GM12892 (cell line): ENCODE measurements around the gene DTX2.
A peak's percentile ranks its signal among the peaks of the same experiment; 100 is the strongest.
"Not testable (repeated sequence)": the region's sequence is repeated elsewhere in the genome, so short reads cannot be mapped to it uniquely, and the experiment has no call there.

Source experiments
- DNase-seq: peaks from one replicate; pipeline ENCODE4 v3.0.0; 2011; ENCODE audit not compliant: insufficient read length
- FAIRE-seq: peaks from 2 replicates; lab custom pipeline; 2011; peaks lifted over from hg19 to GRCh38; lab: Jason Lieb, UNC
- POLR2A ChIP-seq: IDR thresholded peaks from 2 replicates; pipeline ENCODE4 v1.6.1; 2011; ENCODE audit warnings: low read depth, low read length, control low read depth
- POLR2AphosphoS5 ChIP-seq: IDR thresholded peaks from 2 replicates; pipeline ENCODE4 v1.6.1; 2011; ENCODE audit warnings: low read depth, low read length, control low read depth
- TAF1 ChIP-seq: IDR thresholded peaks from 2 replicates; pipeline ENCODE4 v1.6.1; 2011; ENCODE audit warnings: low read depth, mild to moderate bottlenecking, control low read depth, low read length, borderline replicate concordance

The DTX2 gene

DNA sequence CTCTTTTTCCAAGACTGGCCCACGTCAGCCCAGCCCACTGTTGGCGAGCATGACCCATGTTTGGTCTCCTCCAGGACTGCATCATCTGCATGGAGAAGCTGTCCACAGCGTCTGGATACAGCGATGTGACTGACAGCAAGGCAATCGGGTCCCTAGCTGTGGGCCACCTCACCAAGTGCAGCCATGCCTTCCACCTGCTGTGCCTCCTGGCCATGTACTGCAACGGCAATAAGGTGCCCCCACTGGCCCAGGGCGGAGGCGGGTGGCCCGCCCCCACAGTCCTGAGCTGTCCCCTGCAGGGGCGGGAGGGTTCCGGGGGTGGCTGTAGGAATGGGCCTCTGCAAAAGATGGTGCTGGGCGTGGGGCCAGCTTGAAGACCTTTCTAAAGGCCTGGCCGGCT, 40.7 kb downstream of the DTX2 start:
- DNase-seq, result not testable (repeated sequence)
- peak; percentile 61 for FAIRE-seq

- DNase-seq, FAIRE-seq: not testable (repeated sequence)
Measured at GRCh38 chr7:76502836-76503235, 41.3 kb downstream of the DTX2 start.

GRCh38 chr7:76503244-76503643, 41.7 kb downstream of the DTX2 start:
- not testable (repeated sequence) for FAIRE-seq, DNase-seq

DNA sequence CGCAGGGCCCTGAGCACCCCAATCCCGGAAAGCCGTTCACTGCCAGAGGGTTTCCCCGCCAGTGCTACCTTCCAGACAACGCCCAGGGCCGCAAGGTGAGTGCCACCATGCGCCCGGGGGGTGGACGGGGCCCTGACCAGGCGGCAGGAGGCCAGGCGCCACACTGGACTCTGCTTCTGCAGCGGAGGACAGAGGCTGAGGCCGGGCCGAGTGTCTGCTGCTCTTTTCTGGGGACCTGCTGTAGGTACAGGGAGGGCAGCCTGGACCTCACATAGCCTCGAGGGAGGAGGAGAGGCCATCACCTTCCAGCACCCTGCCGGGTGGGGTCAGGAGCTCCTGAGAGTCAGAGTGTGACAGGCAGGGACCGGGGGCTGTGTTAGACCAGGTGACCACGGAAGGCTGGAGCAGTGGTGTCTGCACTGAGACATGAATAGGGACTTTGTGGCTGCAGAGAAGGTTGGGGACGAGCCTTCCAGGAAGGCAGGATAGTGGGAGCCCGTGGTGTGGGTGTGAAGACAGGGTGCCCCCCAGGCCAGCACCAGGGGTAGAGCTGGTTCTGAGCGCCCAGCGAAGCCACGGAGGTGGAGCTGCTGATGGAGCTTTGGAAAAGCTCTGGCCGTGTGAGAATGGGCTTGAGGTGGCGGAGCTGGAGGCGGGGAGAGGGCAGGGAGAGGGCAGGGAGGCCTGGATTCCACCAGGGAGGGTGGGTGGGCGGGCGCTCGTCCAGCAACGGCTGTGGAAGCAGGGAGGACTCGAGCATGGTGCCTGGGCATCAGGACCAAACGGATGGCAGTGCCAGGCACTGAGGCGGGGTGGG, 43.0 kb downstream of the DTX2 start:
- not testable (repeated sequence) for FAIRE-seq

GRCh38 chr7:76505168-76506080, 43.9 kb downstream of the DTX2 start:
- no peak for TF ChIP-seq TAF1
- TF ChIP-seq POLR2AphosphoS5, result no peak
- TF ChIP-seq POLR2A, result no peak
- no peak for FAIRE-seq
- DNase-seq, result no peak

More for the DNA sequence above, 43.0 kb downstream of the DTX2 start:
- not testable (repeated sequence) for DNase-seq

DNA sequence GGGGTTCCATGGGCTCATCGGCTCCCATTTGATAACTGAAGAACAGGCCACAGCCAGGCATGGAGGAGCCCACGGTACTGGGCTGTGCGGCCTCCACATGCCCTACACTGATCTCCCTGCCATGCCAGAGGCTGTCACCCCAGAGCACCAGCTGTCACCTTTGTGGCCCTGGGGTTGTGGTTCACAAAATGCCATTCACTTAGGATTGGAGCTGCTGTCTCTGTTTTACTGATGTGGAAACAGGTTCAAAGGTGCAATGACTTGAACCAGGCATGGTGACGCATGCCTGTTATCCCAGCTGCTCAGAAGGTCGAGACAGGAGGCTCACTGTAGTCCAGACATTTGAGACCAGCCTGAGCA, 44.6 kb downstream of the DTX2 start:
- no peak for TF ChIP-seq POLR2AphosphoS5
- no peak for TF ChIP-seq TAF1
- TF ChIP-seq POLR2A, result no peak
- DNase-seq (no peak), FAIRE-seq (no peak)

DNA sequence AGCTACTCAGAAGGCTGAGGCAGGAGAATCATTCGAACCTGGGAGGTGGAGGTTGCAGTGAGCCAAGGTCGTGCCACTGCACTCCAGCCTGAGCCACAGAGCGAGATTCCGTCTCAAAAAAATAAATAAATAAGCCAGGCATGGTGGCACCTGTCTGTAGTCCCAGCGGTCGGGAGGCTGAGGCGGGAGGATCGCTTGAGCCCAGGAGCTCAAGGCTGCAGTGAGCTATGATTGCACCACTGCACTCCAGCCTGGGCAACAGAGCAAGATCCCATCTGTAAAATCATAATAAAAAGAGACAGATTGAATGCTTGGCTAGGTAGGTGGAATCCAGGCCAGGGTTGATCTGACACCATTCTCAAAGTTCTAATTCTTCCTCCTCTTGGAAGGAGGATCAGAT, 45.1 kb downstream of the DTX2 start:
- not testable (repeated sequence) for DNase-seq, FAIRE-seq

DNA sequence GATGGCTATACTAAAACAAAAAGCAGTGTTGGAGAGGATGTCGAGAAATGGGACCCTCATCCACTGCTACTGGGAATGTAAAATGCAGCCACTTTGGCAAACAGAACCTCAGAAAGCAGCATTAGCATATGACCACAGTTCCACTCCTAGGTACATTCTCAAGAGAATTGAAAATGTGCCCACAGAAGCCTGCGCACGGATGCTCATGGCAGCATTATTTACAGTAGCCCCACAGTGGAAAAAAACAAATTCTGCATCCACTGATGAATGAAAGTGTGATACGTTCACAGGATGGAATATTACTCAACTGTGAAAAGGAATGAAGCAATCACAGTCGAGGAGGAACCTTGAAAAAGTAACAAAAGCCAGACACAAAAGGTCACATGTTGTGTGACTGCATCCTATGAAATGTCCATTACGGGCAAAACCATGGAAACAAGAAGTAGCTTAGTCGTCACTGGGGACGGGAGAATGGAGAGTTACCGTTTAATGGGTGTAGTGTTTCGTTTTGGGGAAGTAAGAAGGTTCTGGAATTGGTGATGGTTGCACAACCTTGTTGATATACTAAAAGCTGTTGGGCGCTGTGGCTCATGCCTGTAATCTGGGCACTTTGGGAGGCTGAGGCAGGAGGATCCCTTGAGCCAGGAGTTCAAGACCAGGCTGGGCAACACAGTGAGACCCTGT, 46.4 kb downstream of the DTX2 start:
- DNase-seq (no peak), FAIRE-seq (no peak)
- TF ChIP-seq POLR2A (no peak), POLR2AphosphoS5 (no peak), TAF1 (no peak)

DNA sequence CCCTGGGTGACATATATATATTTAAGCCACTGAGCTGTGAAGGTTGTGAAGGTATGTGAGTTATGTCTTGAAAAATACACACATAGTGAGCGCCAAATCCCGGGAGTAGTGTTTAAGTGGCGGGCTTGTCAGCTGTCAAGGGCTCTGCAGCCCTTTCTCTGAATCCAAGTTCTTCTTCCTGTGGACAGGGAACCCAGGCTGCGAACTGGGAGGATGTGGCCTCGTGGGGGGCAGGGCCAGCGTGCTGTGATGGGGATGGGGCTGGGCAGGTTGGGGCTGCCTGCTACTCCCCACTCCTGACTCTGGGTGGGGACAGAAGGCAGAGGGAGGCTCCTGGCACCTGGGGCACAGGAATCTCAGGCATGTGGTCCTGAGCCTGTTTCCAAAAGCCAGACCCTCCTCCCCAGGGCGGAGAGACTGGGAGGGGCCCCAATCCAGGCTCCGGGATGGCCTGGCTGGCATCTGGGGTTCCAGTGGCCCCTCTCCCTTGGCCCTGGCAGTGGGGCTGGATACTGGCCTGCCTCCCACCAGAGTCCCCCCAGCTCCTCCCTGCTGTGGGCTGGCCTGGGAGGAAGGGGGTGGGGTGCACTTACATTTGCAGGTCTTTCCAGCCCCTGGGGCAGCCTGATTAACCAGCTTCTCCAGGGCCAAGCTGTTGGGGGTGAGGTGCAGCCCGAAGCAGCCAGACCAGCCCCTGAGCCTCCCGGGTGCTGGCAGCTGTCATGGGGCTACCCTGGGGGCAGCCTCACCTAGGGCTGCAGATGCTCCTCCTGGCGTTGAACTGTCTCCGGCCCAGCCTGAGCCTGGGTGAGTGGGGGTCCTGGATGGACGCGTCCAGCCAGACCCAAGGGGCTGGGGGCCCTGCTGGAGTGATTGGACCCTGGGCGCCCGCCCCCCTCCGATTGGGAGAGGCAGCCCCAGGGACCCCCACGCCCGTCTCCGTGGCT, 48.7 kb downstream of the DTX2 start, which contains the start of gene UPK3B:
TSS of gene UPK3B (plus strand) at position 622 of the 947 bp plus-strand sequence. CDS start at position 723, 101 bp downstream.
- no peak for DNase-seq
- no peak for FAIRE-seq
- TF ChIP-seq POLR2AphosphoS5 (no peak), TAF1 (no peak), POLR2A (no peak)

- FAIRE-seq, result not testable (repeated sequence)
Measured at GRCh38 chr7:76511200-76511910, 49.8 kb downstream of the DTX2 start.

DNA sequence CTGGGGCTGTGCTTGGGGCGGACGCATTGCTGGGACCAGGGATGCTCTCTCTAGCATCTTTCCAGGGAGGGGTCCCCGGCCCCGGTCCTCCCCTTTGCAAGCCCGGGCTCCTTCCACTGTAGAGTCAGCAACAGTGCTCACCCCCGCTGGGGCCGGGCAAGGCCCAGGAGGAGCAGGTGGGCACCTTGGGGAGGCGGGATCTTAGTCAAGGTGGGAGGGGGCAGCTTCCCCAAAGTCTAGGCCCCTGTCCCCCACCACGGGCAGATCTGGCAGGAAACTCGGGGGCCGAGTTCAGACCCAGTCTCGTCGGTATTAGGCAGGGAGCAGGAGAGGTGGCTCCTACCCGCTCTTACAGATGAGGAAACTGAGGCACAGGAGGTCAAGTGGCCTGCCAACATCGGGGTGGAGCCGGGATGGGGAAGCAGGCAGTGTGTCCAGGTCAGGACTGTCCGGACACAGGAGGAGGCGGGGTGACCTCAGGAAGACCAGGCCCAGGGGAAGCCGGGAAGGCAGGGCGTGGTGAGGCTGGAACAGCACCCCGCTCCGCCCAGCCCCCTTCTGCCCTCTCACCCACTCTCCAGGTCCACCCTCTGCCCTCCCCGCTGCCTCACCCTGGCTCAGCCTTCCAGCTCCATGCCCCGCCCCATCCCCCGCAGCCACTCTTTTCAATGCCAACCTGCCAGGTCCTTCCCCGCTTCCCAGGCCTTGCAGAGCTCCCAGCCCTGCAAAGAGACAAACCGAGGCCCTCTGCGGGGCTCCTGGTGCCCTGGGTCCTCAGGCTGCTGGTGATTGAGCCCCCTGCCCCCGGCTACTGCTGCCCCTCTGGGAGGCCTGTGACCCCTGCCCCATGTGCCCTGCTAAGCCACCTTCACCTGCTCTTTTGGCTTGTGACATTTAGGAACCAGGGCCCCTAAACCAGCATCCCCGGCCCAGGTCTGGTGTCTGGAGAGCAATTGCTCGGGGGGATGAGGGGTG, 50.7 kb downstream of the DTX2 start:
- not testable (repeated sequence) for DNase-seq, FAIRE-seq

More at GRCh38 chr7:76511200-76511910, 49.8 kb downstream of the DTX2 start:
- not testable (repeated sequence) for DNase-seq
